Measurements from ENCODE around the gene INO80D. TPM values are rescaled to one million over a fixed set of nuclear protein-coding genes. Genes with fewer than 3 reads are reported as not detected.

INO80D gene
- total and polyA plus RNA-seq, 2 of the 8 experiments (the other 6 are each of a cell fraction or from before 2014, with no cell fraction given), result 6.2 to 37.4 TPM

DNA sequence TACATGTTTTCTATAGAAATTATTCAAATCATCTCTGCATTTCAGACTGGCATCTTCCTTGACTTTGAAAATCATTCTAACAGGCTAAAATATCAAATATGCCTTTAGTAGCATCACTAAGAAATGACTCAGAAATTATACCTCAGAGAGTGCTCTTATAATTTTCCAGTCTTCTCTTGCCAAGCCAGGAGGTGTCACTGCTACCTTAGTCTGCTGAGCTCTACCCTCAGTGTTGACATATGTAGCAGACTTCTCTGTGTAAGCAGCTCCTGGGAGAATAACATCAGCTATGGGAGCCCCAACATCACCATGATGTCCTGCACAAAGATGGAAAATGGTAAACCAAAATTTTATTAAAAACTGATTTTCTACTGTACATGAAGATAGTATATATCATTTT, 41.7 kb upstream of the INO80D start:
- H3K27me3 ChIP-seq (replicated peaks in 1 of 4; ENCODE audit: control insufficient read depth in 3 of 4, extremely low read depth in 1 of 4, insufficient read depth in 3 of 4, low read length in 3 of 4), result no peaks in the 10 kb centered on the region
- CTCF ChIA-PET (ENCODE audit: partially characterized antibody), result interaction anchor here (1.0 to 1.8 kb wide), 4 partner anchors 11 to 108 kb away, joined by 4 to 7 read pairs (median 4); no protein-coding TSS in a partner anchor
- no peak overlapping the region for H3K18ac ChIP-seq (ENCODE audit: extremely low read depth, low read length)
- no peak overlapping the region for H2AFZ ChIP-seq (ENCODE audit: low read length)
- peaks cover 9 to 88% (median 48%) of the 10 kb centered on the region in 4 experiments for H3K36me3 ChIP-seq (ENCODE audit: control insufficient read depth in 2 of 4, insufficient read depth in 4 of 4, low read length in 3 of 4)
- no peak overlapping the region for H4K8ac ChIP-seq (ENCODE audit: extremely low read depth, insufficient read depth, low read length)
- no peak overlapping the region for H3K4me2 ChIP-seq (ENCODE audit: insufficient read depth in 1 of 2, low read depth in 2 of 2, low read length in 2 of 2)
- no peak overlapping the region for H3K4me3 ChIP-seq (ENCODE audit: extremely low read depth in 1 of 4, insufficient read depth in 2 of 4, low read depth in 3 of 4, low read length in 4 of 4)
- POLR2A ChIA-PET (ENCODE audit: partially characterized antibody), result interaction anchor here (1.2 to 1.3 kb wide), 2 partner anchors 32 to 93 kb away, joined by 3 to 7 read pairs; partner anchors contain the start of genes EEF1B2 and NDUFS1
- no peaks in the 10 kb centered on the region for H3K79me2 ChIP-seq (ENCODE audit: control insufficient read depth in 1 of 2, insufficient read depth in 2 of 2, low read length in 2 of 2)
- no peak overlapping the region for H3K23ac ChIP-seq (ENCODE audit: insufficient read length)
- H3K9me3 ChIP-seq (ENCODE audit: insufficient read depth in 2 of 2, low read depth in 1 of 2, low read length in 1 of 2), result no peaks in the 10 kb centered on the region
- H2BK20ac ChIP-seq (ENCODE audit: low read length), result no peak overlapping the region
- H3K56ac ChIP-seq (replicated peaks; ENCODE audit: insufficient read length, low read depth, low read length), result no peak overlapping the region
- no peak overlapping the region for H2AK5ac ChIP-seq (ENCODE audit: low read depth, low read length)
- no peak for TF ChIP-seq NANOG (IDR thresholded peaks at IDR 0.05; ENCODE audit: insufficient read depth, low read depth, low read length, poor library complexity, severe bottlenecking)
- TF ChIP-seq, protein P1, sequence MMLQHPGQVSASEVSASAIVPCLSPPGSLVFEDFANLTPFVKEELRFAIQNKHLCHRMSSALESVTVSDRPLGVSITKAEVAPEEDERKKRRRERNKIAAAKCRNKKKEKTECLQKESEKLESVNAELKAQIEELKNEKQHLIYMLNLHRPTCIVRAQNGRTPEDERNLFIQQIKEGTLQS (IDR thresholded peaks at IDR 0.05; ENCODE audit: insufficient read depth, low read depth, low read length), result no peak
- no peak for TF ChIP-seq SUZ12 (IDR thresholded peaks at IDR 0.05; ENCODE audit: low read length)
- no peak for TF ChIP-seq KDM1A (IDR thresholded peaks at IDR 0.05; ENCODE audit: borderline replicate concordance, low read length)
- TF ChIP-seq, protein P2, sequence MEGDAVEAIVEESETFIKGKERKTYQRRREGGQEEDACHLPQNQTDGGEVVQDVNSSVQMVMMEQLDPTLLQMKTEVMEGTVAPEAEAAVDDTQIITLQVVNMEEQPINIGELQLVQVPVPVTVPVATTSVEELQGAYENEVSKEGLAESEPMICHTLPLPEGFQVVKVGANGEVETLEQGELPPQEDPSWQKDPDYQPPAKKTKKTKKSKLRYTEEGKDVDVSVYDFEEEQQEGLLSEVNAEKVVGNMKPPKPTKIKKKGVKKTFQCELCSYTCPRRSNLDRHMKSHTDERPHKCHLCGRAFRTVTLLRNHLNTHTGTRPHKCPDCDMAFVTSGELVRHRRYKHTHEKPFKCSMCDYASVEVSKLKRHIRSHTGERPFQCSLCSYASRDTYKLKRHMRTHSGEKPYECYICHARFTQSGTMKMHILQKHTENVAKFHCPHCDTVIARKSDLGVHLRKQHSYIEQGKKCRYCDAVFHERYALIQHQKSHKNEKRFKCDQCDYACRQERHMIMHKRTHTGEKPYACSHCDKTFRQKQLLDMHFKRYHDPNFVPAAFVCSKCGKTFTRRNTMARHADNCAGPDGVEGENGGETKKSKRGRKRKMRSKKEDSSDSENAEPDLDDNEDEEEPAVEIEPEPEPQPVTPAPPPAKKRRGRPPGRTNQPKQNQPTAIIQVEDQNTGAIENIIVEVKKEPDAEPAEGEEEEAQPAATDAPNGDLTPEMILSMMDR (IDR thresholded peaks at IDR 0.05; ENCODE audit: control extremely low read depth in 1 of 3, insufficient read depth in 1 of 3, low read depth in 1 of 3, low read length in 3 of 3), result peak in 1 of 3 experiments; percentile 11; a peak in 1 of 4 replicates
- TF ChIP-seq MAFK (IDR thresholded peaks at IDR 0.05; ENCODE audit: low read depth, low read length), result no peak
- TF ChIP-seq, protein P3, sequence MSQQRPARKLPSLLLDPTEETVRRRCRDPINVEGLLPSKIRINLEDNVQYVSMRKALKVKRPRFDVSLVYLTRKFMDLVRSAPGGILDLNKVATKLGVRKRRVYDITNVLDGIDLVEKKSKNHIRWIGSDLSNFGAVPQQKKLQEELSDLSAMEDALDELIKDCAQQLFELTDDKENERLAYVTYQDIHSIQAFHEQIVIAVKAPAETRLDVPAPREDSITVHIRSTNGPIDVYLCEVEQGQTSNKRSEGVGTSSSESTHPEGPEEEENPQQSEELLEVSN (IDR thresholded peaks at IDR 0.05), result no peak
- TF ChIP-seq RAD21 (IDR thresholded peaks at IDR 0.05 in 1 of 2, conservative IDR thresholded peaks at IDR 0.05 in 1 of 2; ENCODE audit: low read depth in 2 of 2, low read length in 2 of 2), result peak; percentile 32 to 41
- no peak overlapping the region for H2BK12ac ChIP-seq (ENCODE audit: low read depth, low read length)
- H3K79me1 ChIP-seq (ENCODE audit: low read depth, low read length), result no peaks in the 10 kb centered on the region
- no peaks in the 10 kb centered on the region for H4K20me1 ChIP-seq (replicated peaks in 1 of 2; ENCODE audit: control insufficient read depth in 1 of 2, insufficient read depth in 2 of 2, low read length in 2 of 2)
- H2BK120ac ChIP-seq (replicated peaks; ENCODE audit: low read depth, low read length), result no peak overlapping the region
- no peak overlapping the region for H4K91ac ChIP-seq (replicated peaks; ENCODE audit: insufficient read length, low read length)
- H2BK5ac ChIP-seq (ENCODE audit: low read depth, low read length), result no peak overlapping the region
- no peak overlapping the region for H3K14ac ChIP-seq (ENCODE audit: insufficient read length)
- no peak for FAIRE-seq
- H2BK15ac ChIP-seq (ENCODE audit: low read length), result no peak overlapping the region
- H3K9ac ChIP-seq (replicated peaks in 1 of 4; ENCODE audit: extremely low read depth in 1 of 4, low read depth in 3 of 4, low read length in 3 of 4), result no peak overlapping the region
- DNase-seq (ENCODE audit: low read depth in 1 of 2, low spot score in 2 of 2), result no peak
- H3K4ac ChIP-seq (replicated peaks; ENCODE audit: insufficient read length, low read depth, low read length), result no peak overlapping the region
- H3K23me2 ChIP-seq (ENCODE audit: low read depth, low read length), result no peaks in the 10 kb centered on the region
- H3K27ac ChIP-seq (ENCODE audit: low read depth, low read length), result no peak overlapping the region
- H4K5ac ChIP-seq (ENCODE audit: insufficient read length, low read depth, low read length), result no peak overlapping the region
- H3K4me1 ChIP-seq (replicated peaks in 1 of 4; ENCODE audit: control insufficient read depth in 3 of 4, insufficient read depth in 4 of 4, low read length in 3 of 4), result no peaks in the 10 kb centered on the region

Data from H1 (cell line).